HG03469 (cell line): ENCODE measurements around the gene HOXD9.

ENCODE experiments used
- ATAC-seq: cut with Tn5 transposase; IDR thresholded peaks from one replicate; pipeline ENCODE4 v1.9.1; 2021; ENCODE audit warnings: mild to moderate bottlenecking, moderate library complexity, moderate number of reproducible peaks; ENCODE audit not compliant: unreplicated experiment

The HOXD9 gene

GRCh38 chr2:176097820-176098365 lies 24.6 kb upstream of the HOXD9 start:
- no peak for ATAC-seq

GRCh38 chr2:176098366-176099158 lies 24.0 kb upstream of the HOXD9 start:
- no peak for ATAC-seq

GRCh38 chr2:176099159-176099727 lies 23.3 kb upstream of the HOXD9 start:
- ATAC-seq, result no peak

- ATAC-seq, result no peak
These were observed 22.6 kb upstream of the HOXD9 start, which contains the start of gene HOXD12 for GRCh38 chr2:176099728-176100546. Gene HOXD12 (plus strand): TSS chr2:176099795. CDS start chr2:176099802, 7 bp downstream.

- no peak for ATAC-seq
These were observed 21.9 kb upstream of the HOXD9 start for GRCh38 chr2:176100547-176101140.

- ATAC-seq, result no peak
These were observed 21.2 kb upstream of the HOXD9 start for GRCh38 chr2:176101216-176101830.

GRCh38 chr2:176101842-176102241 lies 20.7 kb upstream of the HOXD9 start:
- no peak for ATAC-seq

- no peak for ATAC-seq
These were observed 20.1 kb upstream of the HOXD9 start for GRCh38 chr2:176102309-176102866.

- no peak for ATAC-seq
These were observed 19.3 kb upstream of the HOXD9 start for GRCh38 chr2:176103194-176103593.

GRCh38 chr2:176103742-176104315 lies 18.7 kb upstream of the HOXD9 start:
- no peak for ATAC-seq

GRCh38 chr2:176104316-176105077 lies 18.0 kb upstream of the HOXD9 start:
- ATAC-seq, result no peak

- no peak for ATAC-seq
These were observed 17.3 kb upstream of the HOXD9 start for GRCh38 chr2:176105078-176105729.

- ATAC-seq, result no peak
These were observed 16.6 kb upstream of the HOXD9 start for GRCh38 chr2:176105730-176106580.

GRCh38 chr2:176106581-176107539 lies 15.7 kb upstream of the HOXD9 start, which contains the start of gene HOXD11:
Gene HOXD11 (plus strand): TSS chr2:176107280. CDS start chr2:176107356, 76 bp downstream.
- ATAC-seq, result no peak

- no peak for ATAC-seq
These were observed 14.8 kb upstream of the HOXD9 start for GRCh38 chr2:176107731-176108181.

GRCh38 chr2:176109192-176109901 lies 13.2 kb upstream of the HOXD9 start:
- ATAC-seq, result no peak
